GM18502 (cell line): Measurements from ENCODE around the gene SLC25A44.

Source experiments
- ATAC-seq: cut with Tn5 transposase; IDR thresholded peaks from one replicate; pipeline ENCODE4 v1.9.1; 2021; ENCODE audit warnings: mild to moderate bottlenecking; ENCODE audit not compliant: unreplicated experiment, poor library complexity

The SLC25A44 gene

GRCh38 chr1:156193488-156194299, at the start of gene SLC25A44:
SLC25A44 (plus strand) TSS chr1:156194104; CDS start chr1:156199848, 5,744 bp downstream.
- ATAC-seq, result peak; percentile 93

- no peak for ATAC-seq
These were observed 49.2 kb upstream of the SLC25A44 start for GRCh38 chr1:156144742-156145141.

- ATAC-seq, result no peak
These were observed 48.3 kb upstream of the SLC25A44 start for GRCh38 chr1:156145650-156146019.

GRCh38 chr1:156146020-156146768, 47.7 kb upstream of the SLC25A44 start:
- ATAC-seq, result no peak

- ATAC-seq, result no peak
These were observed 47.0 kb upstream of the SLC25A44 start for GRCh38 chr1:156146769-156147405.

GRCh38 chr1:156148216-156148615, 45.7 kb upstream of the SLC25A44 start:
- no peak for ATAC-seq

- peak; percentile 45 for ATAC-seq
These were observed 44.3 kb upstream of the SLC25A44 start for GRCh38 chr1:156149374-156150332.

- ATAC-seq, result no peak
These were observed 43.4 kb upstream of the SLC25A44 start for GRCh38 chr1:156150333-156151011.

GRCh38 chr1:156151093-156151688, 42.7 kb upstream of the SLC25A44 start:
- ATAC-seq, result no peak

- no peak for ATAC-seq
These were observed 41.3 kb upstream of the SLC25A44 start for GRCh38 chr1:156152628-156153027.

- no peak for ATAC-seq
These were observed 40.5 kb upstream of the SLC25A44 start, which contains the start of gene SEMA4A for GRCh38 chr1:156153362-156153761. SEMA4A (plus strand) TSS chr1:156153585; CDS start chr1:156154579, 994 bp downstream.

- peak; percentile 57 for ATAC-seq
These were observed 39.6 kb upstream of the SLC25A44 start for GRCh38 chr1:156154317-156154749.

GRCh38 chr1:156155756-156156510, 38.0 kb upstream of the SLC25A44 start:
- no peak for ATAC-seq

- ATAC-seq, result no peak
These were observed 36.4 kb upstream of the SLC25A44 start for GRCh38 chr1:156157506-156157905.

GRCh38 chr1:156157966-156158365, 35.9 kb upstream of the SLC25A44 start:
- no peak for ATAC-seq

GRCh38 chr1:156160000-156160742, 33.7 kb upstream of the SLC25A44 start:
- no peak for ATAC-seq

- ATAC-seq, result no peak
These were observed 33.1 kb upstream of the SLC25A44 start for GRCh38 chr1:156160743-156161171.
